Activated CD4-positive, CD25-positive, alpha-beta regulatory T cell treated with anti-CD3 and anti-CD28 coated beads, Interleukin-2, amount 50 U/mL, for 16 hours (primary cell): ENCODE data around the gene EZR.
"Not testable (repeated sequence)": the region's sequence is repeated elsewhere in the genome, so short reads cannot be mapped to it uniquely, and the experiment has no call there.

Source experiments
- DNase-seq: peaks from one replicate; pipeline ENCODE4 v3.0.0-alpha.2; 2020; ENCODE audit warnings: low read depth, low spot score

EZR gene

GRCh38 chr6:158797331-158798310 is 21.5 kb downstream of the EZR start:
- no peak for DNase-seq

DNA sequence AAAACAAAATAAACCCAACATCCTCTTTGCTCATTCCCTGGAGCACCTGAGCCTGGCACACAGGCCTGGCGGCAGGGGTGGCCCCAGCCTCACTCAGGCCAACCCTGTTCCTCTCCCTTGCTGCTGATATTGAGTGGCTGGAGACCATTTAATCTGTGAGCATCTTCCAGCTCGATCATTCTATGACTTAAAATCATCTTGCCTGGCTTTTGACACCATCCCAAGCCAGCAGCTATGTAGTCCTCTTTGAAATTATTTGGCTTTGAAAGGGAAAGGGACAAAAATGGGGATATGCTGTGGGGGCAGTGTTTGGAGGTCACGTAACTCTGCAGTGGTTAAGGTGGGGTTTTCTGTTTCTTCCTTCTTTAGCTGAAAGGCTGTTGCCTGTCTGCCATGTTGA is 22.8 kb downstream of the EZR start:
- DNase-seq: no peak

DNA sequence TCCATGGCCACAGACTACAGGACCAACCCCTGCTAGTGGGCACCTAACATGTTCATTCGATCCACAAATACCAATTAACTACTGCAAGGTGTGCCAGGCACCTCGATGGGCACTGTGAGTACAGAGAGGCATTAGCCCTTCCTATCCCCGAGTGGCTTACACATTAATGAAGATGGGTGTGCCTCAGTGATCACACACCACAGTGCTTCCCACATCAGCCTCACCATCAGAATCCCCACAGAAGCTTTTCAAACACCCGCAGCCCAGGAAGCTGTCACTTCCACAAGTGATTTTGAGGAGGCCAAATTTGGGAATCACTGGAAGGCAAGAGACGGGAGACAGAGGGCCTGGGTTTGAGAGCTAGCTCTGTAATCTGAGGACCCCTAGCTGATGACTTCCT is 23.7 kb downstream of the EZR start:
- DNase-seq: no peak

- DNase-seq: no peak
These were observed 25.7 kb downstream of the EZR start for GRCh38 chr6:158793432-158793831.

DNA sequence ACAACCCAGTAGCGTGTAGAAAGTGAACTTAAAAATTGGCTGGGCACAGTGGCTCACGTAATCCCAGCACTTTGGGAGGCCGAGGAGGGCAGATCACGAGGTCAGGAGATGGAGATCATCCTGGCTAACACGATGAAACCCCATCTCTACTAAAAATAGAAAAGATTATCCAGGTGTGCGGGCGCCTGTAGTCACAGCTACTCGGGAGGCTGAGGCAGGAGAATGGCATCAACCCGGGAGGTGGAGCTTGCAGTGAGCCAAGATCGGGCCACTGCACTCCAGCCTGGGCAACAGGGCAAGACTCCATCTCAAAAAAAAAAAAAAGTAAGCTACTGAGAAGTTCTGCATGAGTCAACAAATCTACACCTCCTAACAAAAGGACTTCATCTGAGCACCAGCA is 26.7 kb downstream of the EZR start:
- DNase-seq: not testable (repeated sequence)

DNA sequence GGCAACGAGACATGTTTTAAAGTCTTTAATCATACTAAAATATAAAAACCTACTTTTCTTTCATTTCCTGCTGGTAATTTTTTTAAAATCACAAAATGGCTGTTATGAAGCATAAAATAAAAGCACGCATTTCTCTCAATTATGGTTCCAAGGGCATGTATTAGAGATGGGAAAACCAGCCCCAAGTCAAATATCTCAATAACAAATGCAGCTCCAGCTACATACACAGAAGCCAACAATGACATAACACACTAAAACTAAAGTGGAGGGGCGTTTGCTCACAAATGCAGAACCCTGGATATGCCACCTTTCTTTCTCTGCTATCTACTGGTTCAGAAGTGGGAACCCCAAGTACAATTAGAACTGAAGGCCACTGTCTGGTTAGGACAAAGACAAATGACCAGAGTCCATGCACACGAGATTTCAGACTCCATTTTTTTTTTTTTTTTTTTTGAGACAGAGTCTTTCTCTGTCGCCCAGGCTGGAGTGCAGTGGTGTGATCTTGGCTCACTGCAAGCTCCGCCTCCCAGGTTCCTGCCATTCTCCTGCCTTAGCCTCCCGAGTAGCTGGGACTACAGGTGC is 27.8 kb downstream of the EZR start:
- no peak for DNase-seq

GRCh38 chr6:158789115-158789917 is 29.9 kb downstream of the EZR start:
- DNase-seq: peak; percentile 28

GRCh38 chr6:158787395-158787794 is 31.8 kb downstream of the EZR start:
- no peak for DNase-seq

DNA sequence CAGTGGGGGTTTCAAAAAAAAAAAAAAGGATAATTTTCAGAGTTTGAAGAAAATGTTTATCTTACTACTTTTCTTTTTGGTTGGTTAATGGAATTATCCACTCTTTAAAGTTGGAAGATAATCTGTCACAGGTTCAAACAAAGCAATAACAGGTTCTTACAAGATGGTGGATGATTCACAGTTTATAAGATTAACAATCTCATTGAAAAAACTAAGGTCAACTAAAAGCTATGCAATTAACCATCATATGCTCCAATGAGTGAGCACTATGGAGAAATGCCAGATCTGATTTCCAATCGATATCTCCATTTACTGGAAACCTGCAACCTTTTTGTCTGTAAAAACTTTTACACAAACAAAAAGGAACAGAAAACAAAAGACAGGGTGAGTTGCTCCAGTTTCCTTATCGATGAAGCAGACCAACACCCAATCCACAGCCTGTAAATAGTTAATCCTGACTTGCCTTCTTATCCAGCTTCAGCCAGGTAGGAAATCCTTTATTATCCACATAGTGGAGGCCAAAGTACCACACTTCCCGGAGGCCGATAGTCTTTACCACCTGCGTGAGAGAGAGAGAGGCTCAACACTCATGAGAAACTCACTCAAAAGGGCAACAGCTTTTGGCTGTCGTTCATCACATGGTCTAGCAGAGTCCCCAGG is 32.4 kb downstream of the EZR start:
- no peak for DNase-seq

GRCh38 chr6:158785036-158785435 is 34.1 kb downstream of the EZR start:
- DNase-seq: no peak

- no peak for DNase-seq
These were observed 34.7 kb downstream of the EZR start for GRCh38 chr6:158784505-158784904.

DNA sequence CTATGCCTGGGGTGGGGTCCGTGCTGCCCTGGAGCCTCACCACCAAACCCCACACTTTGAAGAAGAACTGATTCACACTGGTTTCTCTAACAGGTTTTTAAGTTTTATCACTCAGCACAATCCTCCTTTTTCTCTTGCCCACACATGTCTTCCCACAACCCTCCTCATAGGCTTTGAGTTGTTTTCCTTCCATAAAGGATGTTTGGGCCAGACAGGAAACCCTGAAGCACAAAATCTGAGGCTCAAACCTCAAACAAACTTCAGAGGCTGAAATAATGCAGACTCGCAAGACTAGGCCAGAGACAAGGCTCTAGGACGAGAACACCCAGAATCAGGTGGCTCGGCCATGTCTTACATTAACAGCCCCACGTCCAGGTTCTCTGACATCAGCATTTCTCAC is 35.3 kb downstream of the EZR start:
- DNase-seq: no peak

DNA sequence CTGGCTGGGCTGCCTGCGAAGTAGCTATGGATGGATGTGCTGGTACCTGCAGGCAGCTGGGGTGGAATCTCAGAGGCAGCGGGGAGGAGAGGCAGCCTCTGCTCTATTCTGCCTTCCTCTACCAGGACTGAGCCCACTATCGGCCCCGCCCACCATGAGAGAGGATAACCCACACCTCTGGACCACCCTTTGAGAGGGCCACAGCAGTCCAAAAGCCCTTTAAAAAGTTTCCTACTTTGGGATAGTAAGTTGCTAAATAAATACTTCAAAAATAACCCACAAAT is 36.1 kb downstream of the EZR start:
- no peak for DNase-seq

DNA sequence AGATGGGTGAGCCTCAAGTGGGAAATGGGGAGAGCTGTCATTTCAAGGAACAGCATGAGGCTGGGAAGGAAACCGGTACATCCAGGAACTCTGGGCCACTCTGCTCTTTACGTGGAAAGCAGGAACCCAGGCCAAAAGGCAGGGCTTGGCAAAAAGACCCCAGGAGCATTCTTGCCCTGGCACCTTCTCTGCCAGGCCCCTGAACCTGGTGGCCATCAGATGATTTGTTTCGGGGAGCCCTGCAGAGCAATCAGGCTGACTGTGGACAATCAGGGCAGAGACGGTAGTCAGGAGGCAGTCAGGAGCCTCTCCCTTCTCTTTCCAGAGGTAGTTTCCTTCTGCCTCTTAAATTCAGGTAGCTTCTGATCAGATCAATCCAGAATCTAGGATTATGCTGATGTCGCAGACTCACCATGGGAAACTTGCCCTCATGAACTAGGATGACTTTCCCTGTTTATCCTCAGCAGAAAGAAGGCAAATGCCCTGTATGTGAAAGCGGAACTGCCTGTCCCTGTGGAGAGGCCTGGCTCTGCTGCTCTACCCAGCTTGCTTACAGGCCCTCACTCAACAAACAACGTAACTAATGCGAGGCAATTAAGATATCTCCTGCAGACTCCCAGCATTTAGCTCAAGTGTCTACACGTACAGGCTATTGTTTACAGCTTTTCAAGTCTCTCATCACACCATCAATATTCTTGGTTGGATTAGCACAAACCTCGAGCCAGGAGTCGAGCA is 36.6 kb downstream of the EZR start:
- DNase-seq: no peak

DNA sequence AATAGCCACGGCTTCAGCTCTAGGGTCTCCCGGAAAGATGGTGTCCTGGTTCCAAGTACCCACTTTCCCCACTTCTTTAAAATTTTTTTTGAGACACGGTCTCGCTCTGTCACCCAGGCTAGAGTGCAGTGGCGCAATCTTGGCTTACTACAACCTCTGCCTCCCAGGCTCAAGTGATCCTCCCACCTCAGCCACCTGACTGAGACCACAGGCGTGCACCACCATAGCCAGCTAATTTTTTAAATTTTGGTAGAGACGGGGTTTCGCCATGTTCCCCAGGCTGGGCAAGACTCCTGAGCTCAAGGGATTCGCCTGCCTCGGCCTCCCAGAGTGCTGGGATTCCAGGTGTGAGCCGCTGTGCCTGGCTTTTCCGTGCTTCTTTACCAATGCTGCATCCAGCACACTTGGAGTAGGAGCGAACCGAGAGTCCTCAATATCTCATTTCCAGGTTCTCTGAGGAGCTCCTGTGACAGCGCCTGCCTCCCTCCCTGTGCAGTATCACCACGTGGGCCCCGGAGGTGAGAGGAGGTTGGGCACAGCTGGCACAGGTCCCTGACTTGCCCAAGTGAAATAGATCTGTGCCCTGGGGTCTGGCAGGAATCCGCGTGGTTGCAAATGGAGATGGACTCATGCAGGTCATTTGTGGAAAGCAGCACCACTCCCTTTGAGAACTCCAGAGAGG is 37.3 kb downstream of the EZR start:
- DNase-seq: no peak

- no peak for DNase-seq
These were observed 38.0 kb downstream of the EZR start for GRCh38 chr6:158780988-158781691.

GRCh38 chr6:158780246-158780884 is 38.8 kb downstream of the EZR start:
- DNase-seq: no peak

DNA sequence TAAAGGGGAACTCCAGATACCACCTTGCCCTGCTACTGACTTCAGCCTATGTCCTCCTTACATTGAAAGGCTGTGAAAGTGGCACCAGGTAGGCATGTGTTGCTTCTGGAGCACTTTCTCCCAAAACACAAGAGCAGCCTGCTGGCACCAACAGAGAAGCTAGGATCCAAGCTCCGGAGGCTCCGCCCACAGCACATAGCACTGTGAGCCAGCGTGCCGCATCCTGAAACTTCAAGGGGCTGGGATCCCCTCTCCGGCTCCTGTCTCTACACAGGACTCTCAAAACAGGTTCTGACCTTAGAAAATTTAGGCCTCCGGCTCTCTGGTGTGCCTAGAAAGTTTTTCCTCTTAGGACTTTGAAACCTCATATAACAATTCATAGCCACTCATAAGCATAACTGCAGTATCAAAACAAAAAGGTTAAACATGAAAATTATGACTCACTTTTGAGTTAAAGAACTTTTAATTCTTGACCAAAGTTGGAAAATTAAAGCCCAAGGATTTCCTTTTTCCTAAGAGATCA is 41.1 kb downstream of the EZR start:
- no peak for DNase-seq

DNA sequence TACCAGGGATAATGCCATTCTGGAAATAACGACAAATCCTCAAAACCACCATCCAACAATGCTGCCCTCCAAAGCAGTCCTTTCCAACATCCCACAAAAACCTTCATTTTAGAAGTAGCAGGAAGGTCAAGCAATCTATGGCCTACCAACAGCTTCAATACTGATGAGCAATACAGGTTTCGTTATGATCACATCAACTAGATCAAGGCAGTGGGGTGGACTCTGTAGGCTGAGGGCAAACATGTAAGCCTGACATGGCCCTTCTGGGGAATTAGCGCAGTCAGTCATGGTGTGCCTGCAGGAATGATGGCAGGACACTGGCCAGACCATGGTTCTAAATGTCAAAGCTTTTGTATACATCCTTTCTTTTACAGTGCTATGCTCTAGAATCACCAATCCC is 41.7 kb downstream of the EZR start:
- no peak for DNase-seq
